ENCODE measurements around the gene GATAD1. TPM values are rescaled to one million over a fixed set of nuclear protein-coding genes. Genes with fewer than 3 reads are reported as not detected.

GATAD1 gene
- total and polyA plus RNA-seq, 10 of the 15 experiments (the other 5 are each of a cell fraction or from before 2014, with no cell fraction given), result 5.5 to 45.2 (median 14.2) TPM

- TF ChIP-seq PRDM15 (CRISPR knock-in tag; IDR thresholded peaks at IDR 0.05) (no peak), HCFC1 (IDR thresholded peaks at IDR 0.05; ENCODE audit: low read length) (no peak), IKZF1 (conservative IDR thresholded peaks at IDR 0.05) (no peak)
Measured at GRCh38 chr7:92460510-92460909, 13.2 kb downstream of the GATAD1 start (continued).

- Histone ChIP-seq H3K4me3 (no peak overlapping the region), H2AFZ (ENCODE audit: control insufficient read depth, low read depth, low read length) (peak overlapping the region; percentile 64), H4K20me1 (ENCODE audit: control insufficient read depth, insufficient read depth) (no peaks in the 10 kb centered on the region), H3K27ac (ENCODE audit: control insufficient read depth, insufficient read depth) (no peak overlapping the region), H3K36me3 (ENCODE audit: control insufficient read depth in 2 of 2, insufficient read depth in 2 of 2, low read length in 1 of 2) (peaks cover 0 to 2% of the 10 kb centered on the region in 2 experiments; a peak in 1 of 4 replicates), H3K4me1 (ENCODE audit: control insufficient read depth, insufficient read depth, low read length) (no peaks in the 10 kb centered on the region), H3K9ac (ENCODE audit: control insufficient read depth, insufficient read depth, low read length) (no peak overlapping the region), H3K4me2 (ENCODE audit: control insufficient read depth, insufficient read depth) (no peak overlapping the region), H3K79me2 (ENCODE audit: control insufficient read depth, insufficient read depth, low read length) (no peaks in the 10 kb centered on the region), H3K27me3 (replicated peaks in 1 of 2; ENCODE audit: control insufficient read depth in 2 of 2, insufficient read depth in 2 of 2, low read length in 1 of 2) (no peaks in the 10 kb centered on the region), H3K9me3 (replicated peaks; ENCODE audit: control insufficient read depth, insufficient read depth, low read length) (no peaks in the 10 kb centered on the region)
- DNase-seq (ENCODE audit: low read depth, low spot score) (no peak), FAIRE-seq (peak; percentile 62), ATAC-seq (peak; percentile 99)
- CTCF ChIA-PET, result interaction anchor here (0.7 to 3.8 kb wide), 33 partner anchors 9 to 631 kb away, joined by 3 to 37 read pairs (median 4); partner anchors contain the start of genes ERVW-1, GATAD1 and LRRD1
- RAD21 ChIA-PET (ENCODE audit: unreplicated experiment), result interaction anchor here (0.9 to 1.7 kb wide), 3 partner anchors 13 to 586 kb away, joined by 3 to 8 read pairs (median 3); partner anchors contain the start of gene GATAD1
- WGBS (ENCODE audit: insufficient coverage, insufficient replicate concordance, low lambda C conversion rate, missing lambda C conversion rate), result 50% methylated on average over 8 of the region's 8 CpGs
- intact Hi-C loops (cut with micrococcal nuclease; ENCODE audit: unreplicated experiment) (loop anchor here (10.0 kb wide), 1 partner anchor 593 kb away; no protein-coding TSS in a partner anchor), in situ Hi-C loops (cut with MboI) (no loop called here)
- POLR2A ChIA-PET, result interaction anchor here (0.7 kb wide), 1 partner anchor 585 kb away, joined by 5 read pairs; no protein-coding TSS in a partner anchor
- no TSS peak for BruUV-seq (replicated peaks)
- SMC1A ChIA-PET (ENCODE audit: uncharacterized antibody, unreplicated experiment), result interaction anchor here (1.0 to 1.3 kb wide), 6 partner anchors 10 to 632 kb away, joined by 3 to 5 read pairs (median 3); partner anchors contain the start of gene LRRD1
- TF ChIP-seq RAD51 (IDR thresholded peaks at IDR 0.05) (no peak), MYB (IDR thresholded peaks at IDR 0.05; ENCODE audit: borderline replicate concordance, low read depth, low read length) (no peak), SREBF1 (IDR thresholded peaks at IDR 0.05; ENCODE audit: low read length) (no peak), NFXL1 (IDR thresholded peaks at IDR 0.05; ENCODE audit: borderline replicate concordance) (no peak), CHD1 (IDR thresholded peaks at IDR 0.05; ENCODE audit: low read depth, low read length) (no peak), RUNX3 (IDR thresholded peaks at IDR 0.05; ENCODE audit: low read length) (no peak), EED (IDR thresholded peaks at IDR 0.05; ENCODE audit: low read depth) (no peak), IKZF1 (conservative IDR thresholded peaks at IDR 0.05) (no peak), SMC3 (IDR thresholded peaks at IDR 0.05; ENCODE audit: borderline replicate concordance, low read length) (peak; percentile 43; the same call in 1 of the 2 replicates), BACH1 (IDR thresholded peaks at IDR 0.05; ENCODE audit: borderline replicate concordance) (no peak), CREM (IDR thresholded peaks at IDR 0.05; ENCODE audit: low read depth) (no peak), POLR2AphosphoS5 (IDR thresholded peaks at IDR 0.05; ENCODE audit: low read length) (no peak)
- TF ChIP-seq, protein P1, sequence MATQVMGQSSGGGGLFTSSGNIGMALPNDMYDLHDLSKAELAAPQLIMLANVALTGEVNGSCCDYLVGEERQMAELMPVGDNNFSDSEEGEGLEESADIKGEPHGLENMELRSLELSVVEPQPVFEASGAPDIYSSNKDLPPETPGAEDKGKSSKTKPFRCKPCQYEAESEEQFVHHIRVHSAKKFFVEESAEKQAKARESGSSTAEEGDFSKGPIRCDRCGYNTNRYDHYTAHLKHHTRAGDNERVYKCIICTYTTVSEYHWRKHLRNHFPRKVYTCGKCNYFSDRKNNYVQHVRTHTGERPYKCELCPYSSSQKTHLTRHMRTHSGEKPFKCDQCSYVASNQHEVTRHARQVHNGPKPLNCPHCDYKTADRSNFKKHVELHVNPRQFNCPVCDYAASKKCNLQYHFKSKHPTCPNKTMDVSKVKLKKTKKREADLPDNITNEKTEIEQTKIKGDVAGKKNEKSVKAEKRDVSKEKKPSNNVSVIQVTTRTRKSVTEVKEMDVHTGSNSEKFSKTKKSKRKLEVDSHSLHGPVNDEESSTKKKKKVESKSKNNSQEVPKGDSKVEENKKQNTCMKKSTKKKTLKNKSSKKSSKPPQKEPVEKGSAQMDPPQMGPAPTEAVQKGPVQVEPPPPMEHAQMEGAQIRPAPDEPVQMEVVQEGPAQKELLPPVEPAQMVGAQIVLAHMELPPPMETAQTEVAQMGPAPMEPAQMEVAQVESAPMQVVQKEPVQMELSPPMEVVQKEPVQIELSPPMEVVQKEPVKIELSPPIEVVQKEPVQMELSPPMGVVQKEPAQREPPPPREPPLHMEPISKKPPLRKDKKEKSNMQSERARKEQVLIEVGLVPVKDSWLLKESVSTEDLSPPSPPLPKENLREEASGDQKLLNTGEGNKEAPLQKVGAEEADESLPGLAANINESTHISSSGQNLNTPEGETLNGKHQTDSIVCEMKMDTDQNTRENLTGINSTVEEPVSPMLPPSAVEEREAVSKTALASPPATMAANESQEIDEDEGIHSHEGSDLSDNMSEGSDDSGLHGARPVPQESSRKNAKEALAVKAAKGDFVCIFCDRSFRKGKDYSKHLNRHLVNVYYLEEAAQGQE (IDR thresholded peaks at IDR 0.05; ENCODE audit: low read depth, low read length), result no peak
Measured at GRCh38 chr7:92461027-92462003, 14.0 kb downstream of the GATAD1 start.

Measured in GM12878 (cell line).